IMR-90 (cell line): ENCODE results near the gene TFRC.
"Not testable (repeated sequence)": the region's sequence is repeated elsewhere in the genome, so short reads cannot be mapped to it uniquely, and the experiment has no call there.

Experiments
- CTCF ChIP-seq: conservative IDR thresholded peaks from 2 replicates; pipeline ENCODE4 v1.5.1; 2012; ENCODE audit warnings: mild to moderate bottlenecking, low read depth, low read length, improper control_type of control experiment
- POLR2A ChIP-seq: IDR thresholded peaks from 2 replicates; pipeline ENCODE4 v1.6.1; 2012; ENCODE audit warnings: mild to moderate bottlenecking, low read depth, low read length
- SMC3 ChIP-seq: fragments of 150-350 bp; IDR thresholded peaks from 2 replicates; pipeline ENCODE4 v1.6.1; 2016; ENCODE audit warnings: low read depth, mild to moderate bottlenecking, antibody characterized with exemption, low read length, moderate library complexity
- TF ChIP-seq, protein P1 (sequence below): fragments of 150-350 bp; IDR thresholded peaks from 2 replicates; pipeline ENCODE4 v1.6.1; 2016; ENCODE audit warnings: low read depth, mild to moderate bottlenecking, low read length, moderate library complexity, borderline replicate concordance

GRCh38 chr3:196022499-196022878 lies 59.4 kb downstream of the TFRC start:
- TF ChIP-seq POLR2A, CTCF, SMC3: not testable (repeated sequence)
- TF ChIP-seq, protein P1, sequence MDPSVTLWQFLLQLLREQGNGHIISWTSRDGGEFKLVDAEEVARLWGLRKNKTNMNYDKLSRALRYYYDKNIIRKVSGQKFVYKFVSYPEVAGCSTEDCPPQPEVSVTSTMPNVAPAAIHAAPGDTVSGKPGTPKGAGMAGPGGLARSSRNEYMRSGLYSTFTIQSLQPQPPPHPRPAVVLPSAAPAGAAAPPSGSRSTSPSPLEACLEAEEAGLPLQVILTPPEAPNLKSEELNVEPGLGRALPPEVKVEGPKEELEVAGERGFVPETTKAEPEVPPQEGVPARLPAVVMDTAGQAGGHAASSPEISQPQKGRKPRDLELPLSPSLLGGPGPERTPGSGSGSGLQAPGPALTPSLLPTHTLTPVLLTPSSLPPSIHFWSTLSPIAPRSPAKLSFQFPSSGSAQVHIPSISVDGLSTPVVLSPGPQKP, result not testable (repeated sequence)
